HG03469 (cell line): ENCODE measurements around the gene PFKFB4.

Experiments used
- ATAC-seq: cut with Tn5 transposase; IDR thresholded peaks from one replicate; pipeline ENCODE4 v1.9.1; 2021; ENCODE audit warnings: mild to moderate bottlenecking, moderate library complexity, moderate number of reproducible peaks; ENCODE audit not compliant: unreplicated experiment

PFKFB4 gene

DNA sequence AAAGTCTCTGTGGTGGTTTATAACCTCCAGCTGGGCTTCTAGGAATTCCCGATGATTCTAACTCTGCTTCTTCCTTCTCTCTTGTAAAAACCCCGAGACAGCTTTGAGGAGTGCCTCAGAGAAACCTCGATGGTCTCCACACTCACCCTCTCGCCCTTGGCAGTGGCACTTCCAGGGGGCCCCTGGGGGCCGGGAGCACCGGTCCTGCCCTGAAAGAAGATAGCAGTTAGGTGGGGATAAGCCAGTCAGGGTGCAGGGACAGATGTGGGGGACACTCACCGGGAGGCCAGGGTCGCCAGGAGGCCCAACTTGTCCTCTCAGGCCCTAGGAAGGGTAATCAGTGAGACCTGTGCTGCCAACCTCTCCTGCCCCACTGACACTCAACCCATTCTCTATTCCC lies 28.8 kb upstream of the PFKFB4 start:
- no peak for ATAC-seq

- no peak for ATAC-seq
Observed at GRCh38 chr3:48584836-48585235, 28.2 kb upstream of the PFKFB4 start.

GRCh38 chr3:48581621-48582481 lies 25.2 kb upstream of the PFKFB4 start:
- no peak for ATAC-seq

DNA sequence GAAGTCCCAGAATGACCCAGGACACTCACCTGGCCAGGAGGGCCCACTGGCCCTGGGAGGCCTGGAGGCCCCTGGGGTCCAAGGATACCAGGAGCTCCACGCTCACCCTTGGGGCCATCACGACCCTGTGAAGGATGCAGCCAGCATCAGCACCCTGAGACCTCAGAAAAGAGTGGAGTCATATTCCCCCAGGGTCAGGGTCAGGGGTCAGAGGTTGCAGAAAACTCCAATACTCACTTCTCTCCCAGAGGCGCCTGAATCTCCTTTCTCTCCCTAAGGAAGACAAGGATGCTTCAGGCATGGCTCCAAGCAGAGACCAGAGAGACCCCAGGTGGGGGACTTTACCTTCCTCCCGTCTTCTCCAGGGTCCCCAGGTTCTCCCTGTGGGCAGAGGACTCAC lies 20.0 kb upstream of the PFKFB4 start:
- ATAC-seq, result no peak

- no peak for ATAC-seq
Observed at GRCh38 chr3:48575366-48575765, 18.8 kb upstream of the PFKFB4 start.

- ATAC-seq, result no peak
Observed at GRCh38 chr3:48573973-48574585, 17.5 kb upstream of the PFKFB4 start.

- no peak for ATAC-seq
Observed at GRCh38 chr3:48572517-48572916, 15.9 kb upstream of the PFKFB4 start.

DNA sequence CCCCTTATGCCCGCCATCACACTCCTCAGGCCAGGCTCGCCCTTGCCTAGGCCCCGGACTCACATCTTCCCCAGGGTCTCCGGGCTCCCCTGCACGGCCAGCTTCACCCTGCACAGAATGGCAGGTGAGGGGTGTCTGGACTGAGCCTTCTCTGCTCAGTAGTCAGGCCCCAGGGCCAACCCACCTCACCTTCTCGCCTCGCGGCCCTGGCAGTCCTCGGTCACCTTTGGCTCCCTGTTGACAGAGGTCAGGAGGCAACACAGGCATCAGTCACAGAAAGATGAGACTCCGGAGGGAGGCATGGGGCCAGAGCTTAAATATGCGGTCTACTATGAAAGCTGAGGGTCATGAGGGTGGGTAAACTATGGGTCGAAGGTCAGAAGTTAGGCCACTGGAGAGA lies 15.3 kb upstream of the PFKFB4 start:
- no peak for ATAC-seq

DNA sequence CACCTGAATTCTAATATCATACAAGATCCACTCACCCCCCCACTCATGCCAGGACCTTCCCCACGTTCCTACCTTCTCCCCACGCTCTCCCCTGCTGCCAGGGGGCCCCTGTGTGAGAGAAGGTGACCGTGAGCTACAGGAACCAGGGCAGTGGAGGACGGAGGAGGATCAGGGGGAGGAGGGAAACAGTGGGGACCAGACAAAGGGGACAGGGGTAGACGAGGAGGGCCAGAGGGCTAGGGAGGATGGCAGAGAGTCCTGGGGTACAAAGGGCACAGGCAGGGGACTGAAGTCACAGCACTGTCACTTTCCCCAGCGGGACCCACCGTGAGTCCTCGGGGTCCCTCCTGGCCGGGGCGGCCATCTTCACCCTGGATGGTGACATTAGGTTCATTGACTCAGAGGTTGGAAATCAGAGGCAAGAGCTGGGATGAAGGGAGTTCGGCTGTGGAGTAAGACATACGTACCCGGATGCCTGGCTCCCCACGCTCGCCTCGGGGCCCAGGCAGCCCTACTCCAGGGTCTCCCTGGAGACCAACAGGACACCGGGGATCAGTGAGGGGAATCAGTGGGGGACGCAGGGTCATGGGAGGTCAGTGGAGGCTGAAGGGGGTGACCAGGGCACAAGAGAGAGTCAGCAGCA lies 13.3 kb upstream of the PFKFB4 start:
- no peak for ATAC-seq

- ATAC-seq, result no peak
Observed at GRCh38 chr3:48569400-48569799, 12.8 kb upstream of the PFKFB4 start.

- no peak for ATAC-seq
Observed at GRCh38 chr3:48568476-48568875, 11.9 kb upstream of the PFKFB4 start.

DNA sequence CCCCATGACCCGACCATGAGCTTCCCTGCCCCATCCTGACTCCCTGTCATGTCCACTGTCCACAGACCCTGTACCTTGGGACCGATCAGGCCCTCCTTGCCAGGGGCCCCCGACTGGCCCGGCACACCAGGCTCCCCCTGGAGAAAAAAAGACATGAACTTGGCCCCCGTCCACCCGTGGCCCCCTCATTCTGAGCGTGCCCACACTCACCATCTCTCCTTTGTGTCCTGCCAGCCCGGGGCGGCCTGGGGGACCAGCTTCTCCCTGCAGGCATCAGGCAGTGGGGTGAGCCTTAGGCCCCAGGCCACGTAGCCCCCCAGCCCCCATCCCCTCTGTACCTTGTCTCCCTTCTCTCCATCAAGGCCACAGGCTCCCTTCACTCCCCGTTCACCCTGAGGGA lies 10.9 kb upstream of the PFKFB4 start:
- ATAC-seq, result no peak

DNA sequence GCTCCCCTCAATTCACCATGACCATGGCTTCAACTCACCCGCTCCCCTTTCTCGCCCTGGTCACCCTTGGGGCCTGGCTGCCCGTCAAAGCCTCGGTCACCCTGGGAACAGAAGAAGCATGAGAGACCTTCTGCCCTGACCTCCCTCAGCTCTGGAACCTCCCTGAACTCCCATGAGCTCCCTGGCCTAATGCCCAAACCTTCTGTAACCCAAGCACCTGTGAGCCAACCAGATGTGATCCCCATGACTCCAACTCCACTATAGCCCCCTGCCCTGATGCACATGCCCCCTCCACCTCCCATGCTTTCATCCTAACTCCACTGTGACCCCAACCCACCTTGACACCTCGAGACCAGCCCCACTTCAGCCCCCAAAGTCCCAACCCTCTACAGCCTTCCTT lies 10.5 kb upstream of the PFKFB4 start:
- ATAC-seq, result no peak

DNA sequence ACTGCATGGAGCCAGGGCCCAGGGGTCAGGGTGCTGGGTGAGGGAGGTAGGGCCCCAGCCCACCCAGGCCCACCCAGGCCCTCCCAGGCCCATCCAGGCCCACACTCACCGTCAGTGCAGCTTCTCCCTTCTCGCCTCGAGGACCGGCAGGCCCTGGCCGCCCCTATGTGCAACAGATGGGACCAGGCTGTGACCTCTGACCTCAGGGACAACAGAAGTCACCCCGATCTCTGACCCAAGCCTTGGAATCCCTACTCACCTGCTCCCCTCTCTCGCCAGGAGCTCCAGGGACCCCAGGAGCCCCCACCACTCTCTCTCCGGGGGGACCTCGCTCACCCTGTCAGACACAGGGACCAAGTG lies 9.8 kb upstream of the PFKFB4 start:
- no peak for ATAC-seq

DNA sequence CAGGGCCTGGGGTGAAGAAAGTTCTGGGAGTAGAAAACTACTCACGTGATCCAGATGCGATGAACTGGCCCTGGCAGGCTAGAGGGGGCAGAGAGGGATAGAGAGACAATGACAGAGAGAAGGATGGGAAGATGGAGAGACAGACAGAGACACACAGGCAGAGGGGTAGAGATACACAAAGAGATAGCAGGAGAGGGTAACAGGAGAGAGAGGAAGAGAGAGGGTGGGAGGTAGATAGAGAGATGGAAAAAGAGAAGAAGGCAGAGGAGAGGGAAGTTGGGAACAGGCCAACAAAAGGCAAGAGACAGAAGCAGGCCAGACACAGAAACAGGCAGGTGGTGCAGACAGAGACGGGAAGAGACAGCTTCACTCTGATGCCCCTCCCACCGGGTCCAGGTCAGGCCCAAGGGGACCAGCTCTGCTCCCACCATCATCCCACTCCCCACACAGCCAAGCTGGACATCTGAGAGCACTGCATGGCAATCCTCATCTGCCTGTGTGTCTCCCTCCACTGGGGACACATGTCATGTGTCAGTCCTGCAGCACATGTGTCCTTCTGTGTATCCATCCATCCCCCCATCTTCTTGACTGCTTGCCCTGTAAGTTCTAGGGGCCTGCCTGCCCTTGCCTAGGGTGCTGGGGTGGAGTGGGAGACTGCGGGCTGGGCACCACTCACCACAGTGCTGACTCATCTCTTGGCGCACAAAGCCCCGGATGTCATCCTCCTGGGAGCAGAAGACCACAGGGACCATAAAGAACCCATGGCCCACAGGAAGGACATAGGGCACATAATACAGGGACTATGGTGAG lies 9.2 kb upstream of the PFKFB4 start:
- ATAC-seq, result no peak

DNA sequence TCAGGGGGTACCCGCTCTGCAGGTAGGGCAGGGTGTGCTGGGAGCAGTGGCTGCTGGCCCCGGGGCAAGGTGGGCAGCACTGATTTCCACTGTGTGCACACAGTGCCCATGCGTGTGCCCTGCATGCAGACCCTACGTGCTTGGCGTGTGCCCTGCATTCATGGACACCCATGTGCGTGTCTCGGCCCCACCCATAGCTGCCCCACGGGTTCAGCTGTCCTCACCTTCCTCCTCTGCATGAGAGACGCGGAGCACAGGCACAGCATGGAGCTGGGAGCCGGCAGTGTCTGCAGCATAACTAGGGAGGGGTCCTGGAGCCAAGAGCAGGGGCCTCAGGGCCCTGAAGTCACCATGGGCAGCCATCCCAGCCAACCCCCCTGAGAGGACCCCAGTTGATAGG lies 8.6 kb upstream of the PFKFB4 start:
- no peak for ATAC-seq

DNA sequence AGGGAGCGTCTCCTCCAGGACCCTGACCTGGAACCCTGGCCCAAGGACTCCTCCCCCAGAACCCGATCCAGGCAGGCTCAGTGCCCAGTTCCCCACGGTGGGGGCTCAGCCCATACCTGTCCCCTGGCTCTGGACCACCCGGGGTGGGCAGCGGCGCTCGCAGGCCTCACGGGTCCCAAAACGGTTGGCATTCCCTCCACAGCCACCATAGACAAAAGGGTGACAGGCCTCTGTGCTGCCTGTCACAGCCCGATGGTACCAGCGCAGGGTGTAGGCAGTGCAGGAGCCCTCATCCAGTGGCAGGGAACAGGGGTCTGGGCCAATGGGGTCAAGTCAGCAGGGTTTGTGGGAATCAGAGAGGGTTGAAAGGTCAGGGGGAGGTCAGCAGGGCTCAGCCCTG lies 8.1 kb upstream of the PFKFB4 start:
- ATAC-seq, result no peak

DNA sequence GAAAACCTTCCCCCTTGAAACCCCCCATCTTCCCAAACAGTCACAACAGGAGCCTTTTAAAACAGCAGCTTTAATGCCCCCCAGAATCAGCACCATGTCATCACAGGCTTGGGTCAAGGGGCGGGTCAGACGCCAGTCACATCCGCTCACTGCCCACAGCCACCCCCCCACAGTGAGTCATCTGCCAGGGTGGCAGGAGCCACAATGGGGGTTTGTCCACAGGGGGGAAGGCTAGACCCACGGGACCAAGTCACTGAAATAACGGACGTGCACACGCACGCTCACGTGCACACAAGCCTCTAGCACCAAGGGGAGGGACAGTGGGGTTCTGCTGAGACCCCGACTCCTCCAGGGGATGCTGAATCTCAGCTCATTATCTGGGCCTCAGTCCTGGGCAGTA lies 7.4 kb upstream of the PFKFB4 start:
- no peak for ATAC-seq

DNA sequence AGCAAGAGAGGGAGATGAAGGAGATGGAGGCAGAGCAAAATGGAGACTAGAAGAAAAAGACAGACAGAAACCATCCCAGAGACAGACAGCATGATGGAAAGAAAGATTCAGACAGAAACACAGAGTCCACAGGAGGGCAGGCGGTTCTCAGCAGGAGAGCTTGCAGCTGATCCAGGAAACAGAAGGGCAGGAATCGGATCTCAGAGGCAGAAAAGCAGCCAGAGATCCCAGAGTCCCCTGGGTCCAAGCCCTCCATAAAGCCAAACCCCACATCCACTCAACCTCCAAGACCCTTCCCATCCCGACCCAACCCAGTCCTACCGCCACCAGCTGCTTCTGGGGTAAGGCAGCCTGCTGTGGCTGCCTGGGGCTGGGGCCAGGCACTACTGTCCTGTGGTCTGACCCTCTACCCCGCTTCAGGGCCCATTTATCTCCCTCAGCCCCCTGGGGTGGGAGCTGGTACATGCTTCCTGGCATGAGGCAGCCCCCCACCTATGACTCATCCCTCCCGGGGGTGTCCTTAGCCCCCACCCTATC lies 6.8 kb upstream of the PFKFB4 start, which contains the start of gene UCN2:
UCN2 (minus strand) TSS at position 400 of the 537 bp plus-strand sequence. CDS start 657 bp downstream, outside the sequence.
- no peak for ATAC-seq

- no peak for ATAC-seq
Observed at GRCh38 chr3:48562367-48563095, 5.9 kb upstream of the PFKFB4 start.
